RCC 7860 (cell line): ENCODE results near the gene PRKCA.

Experiments
- DNase-seq: peaks from one replicate; pipeline ENCODE4 v3.0.0-alpha.2; 2015; ENCODE audit warnings: low spot score
- FAIRE-seq: peaks from 2 replicates; lab custom pipeline; 2012; peaks lifted over from hg19 to GRCh38; lab: Jason Lieb, UNC

Gene PRKCA

GRCh38 chr17:66496306-66496705 lies 193.9 kb downstream of the PRKCA start:
- FAIRE-seq, result no peak

GRCh38 chr17:66498580-66498979 lies 196.2 kb downstream of the PRKCA start:
- FAIRE-seq, result no peak
- no peak for DNase-seq

More at GRCh38 chr17:66496306-66496705, 193.9 kb downstream of the PRKCA start:
- no peak for DNase-seq

- FAIRE-seq (no peak), DNase-seq (no peak)
Observed at GRCh38 chr17:66506641-66507040, 204.2 kb downstream of the PRKCA start.

- FAIRE-seq (peak; percentile 65), DNase-seq (peak; percentile 47)
Observed at GRCh38 chr17:66507103-66507923, 204.9 kb downstream of the PRKCA start.

- DNase-seq (no peak), FAIRE-seq (no peak)
Observed at GRCh38 chr17:66507982-66508760, 205.8 kb downstream of the PRKCA start.

GRCh38 chr17:66508896-66509844 lies 206.8 kb downstream of the PRKCA start:
- DNase-seq (peak; percentile 73), FAIRE-seq (peak; percentile 83)

- no peak for DNase-seq
- FAIRE-seq, result no peak
Observed at GRCh38 chr17:66509926-66510325, 207.5 kb downstream of the PRKCA start.

- no peak for FAIRE-seq
- DNase-seq, result no peak
Observed at GRCh38 chr17:66511135-66511534, 208.7 kb downstream of the PRKCA start.

GRCh38 chr17:66514227-66514806 lies 211.9 kb downstream of the PRKCA start:
- DNase-seq (no peak), FAIRE-seq (no peak)

- DNase-seq, result no peak
- no peak for FAIRE-seq
Observed at GRCh38 chr17:66515974-66516373, 213.6 kb downstream of the PRKCA start.

- DNase-seq (no peak), FAIRE-seq (no peak)
Observed at GRCh38 chr17:66517336-66518009, 215.1 kb downstream of the PRKCA start.

GRCh38 chr17:66518108-66518507 lies 215.7 kb downstream of the PRKCA start:
- DNase-seq (no peak), FAIRE-seq (no peak)

- DNase-seq (no peak), FAIRE-seq (no peak)
Observed at GRCh38 chr17:66518677-66519076, 216.3 kb downstream of the PRKCA start.

- FAIRE-seq, result no peak
- no peak for DNase-seq
Observed at GRCh38 chr17:66519154-66519553, 216.7 kb downstream of the PRKCA start.

- DNase-seq, result no peak
- FAIRE-seq, result no peak
Observed at GRCh38 chr17:66520999-66521398, 218.6 kb downstream of the PRKCA start.

GRCh38 chr17:66522591-66523272 lies 220.3 kb downstream of the PRKCA start:
- FAIRE-seq (no peak), DNase-seq (no peak)

GRCh38 chr17:66523378-66524200 lies 221.2 kb downstream of the PRKCA start:
- FAIRE-seq, result no peak
- DNase-seq, result no peak

- FAIRE-seq (no peak), DNase-seq (no peak)
Observed at GRCh38 chr17:66524877-66525276, 222.5 kb downstream of the PRKCA start.

GRCh38 chr17:66525338-66525737 lies 222.9 kb downstream of the PRKCA start:
- FAIRE-seq (no peak), DNase-seq (no peak)
